ENCODE data around the gene PSMD12.

DNA sequence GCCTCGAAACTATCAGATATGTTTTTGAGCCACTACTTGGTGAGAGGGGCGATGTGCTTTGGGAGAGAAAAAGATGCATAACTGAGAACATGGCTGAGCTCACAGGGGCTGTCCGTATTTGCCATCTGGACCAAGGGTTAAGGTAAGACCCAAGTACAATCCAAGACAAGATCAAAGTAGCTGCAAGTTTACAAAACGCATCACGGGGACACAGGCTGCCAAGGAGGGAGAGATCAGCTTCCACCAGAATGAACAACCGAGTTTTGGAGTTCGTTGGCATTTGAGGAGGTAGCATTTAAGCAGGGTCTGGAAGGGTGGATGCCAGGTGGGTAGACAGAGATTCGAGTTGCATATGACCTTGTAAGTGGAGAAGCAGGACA, 12.9 kb upstream of the PSMD12 start:
- TF ChIP-seq CTCF (IDR thresholded peaks at IDR 0.05) (no peak), POLR2A (IDR thresholded peaks at IDR 0.05) (no peak)

Data from lower leg skin (tissue), 3 donors.